Measurements from ENCODE around the gene EML6. TPM values are rescaled to one million over a fixed set of nuclear protein-coding genes. Genes with fewer than 3 reads are reported as not detected.
A peak's percentile ranks its signal among the peaks of the same experiment; 100 is the strongest.

EML6 gene
- total and polyA plus RNA-seq, 2 of the 13 experiments (the other 11 are each of a cell fraction or from before 2014, with no cell fraction given): 17.2 to 32.4 TPM

DNA sequence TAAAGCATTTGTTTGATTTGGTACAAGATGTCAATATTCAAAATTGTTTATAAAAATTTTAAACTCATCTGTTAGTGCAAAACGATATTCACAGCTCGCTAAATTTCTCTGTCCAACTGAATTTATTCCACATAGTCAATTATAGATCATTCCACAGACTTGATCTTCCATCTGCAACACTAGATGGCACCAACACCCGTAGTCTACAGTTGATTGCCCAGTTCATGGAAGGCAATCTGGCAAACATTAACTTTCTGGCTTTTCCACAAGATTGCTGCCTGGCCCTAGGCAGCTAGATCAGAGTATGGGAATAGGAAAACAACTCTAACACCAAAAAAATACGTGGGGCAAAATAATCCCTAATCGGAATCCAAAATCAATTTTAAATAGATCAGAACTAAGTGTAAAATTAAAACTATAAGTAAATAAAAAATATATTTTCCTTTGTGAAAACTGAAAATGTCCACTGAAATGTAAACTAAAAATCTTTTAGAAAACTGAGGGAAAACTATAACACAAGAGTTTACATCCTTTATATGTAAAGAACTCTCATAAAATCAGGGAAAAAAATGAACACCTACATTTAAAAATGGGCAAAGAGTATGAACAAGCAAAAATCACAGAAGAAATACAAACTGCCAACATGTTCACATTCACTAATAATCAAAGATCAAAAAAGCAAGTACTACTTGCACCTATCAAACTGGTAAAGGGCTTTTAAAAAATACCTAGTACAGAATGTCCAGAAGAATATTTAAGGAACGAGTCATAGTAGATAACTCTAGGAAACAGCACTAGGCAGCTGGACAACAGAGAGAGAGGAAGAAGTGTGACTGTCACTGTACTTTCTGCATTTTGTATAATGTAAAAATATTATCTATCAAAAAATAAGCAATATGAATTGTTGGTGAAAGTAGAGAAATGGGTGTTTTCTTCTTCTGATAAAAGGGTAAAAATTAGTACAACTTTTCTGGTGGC is 291.8 kb downstream of the EML6 start (continued):
- TF ChIP-seq ZMYM4 (CRISPR knock-in tag; IDR thresholded peaks at IDR 0.05) (peak; percentile 83), HMG20A (CRISPR knock-in tag; IDR thresholded peaks at IDR 0.05; ENCODE audit: borderline replicate concordance) (peak; percentile 36; the same call in 1 of the 2 replicates), ZNF605 (CRISPR knock-in tag; IDR thresholded peaks at IDR 0.05) (no peak), ZFP41 (CRISPR knock-in tag; IDR thresholded peaks at IDR 0.05; ENCODE audit: borderline replicate concordance) (no peak), RFX5 (IDR thresholded peaks at IDR 0.05; ENCODE audit: low read depth, low read length) (no peak), TEF (CRISPR knock-in tag; IDR thresholded peaks at IDR 0.05) (no peak), KDM5A (IDR thresholded peaks at IDR 0.05; ENCODE audit: borderline replicate concordance, low read length) (peak; percentile 32; the same call in 1 of the 2 replicates), MIXL1 (CRISPR knock-in tag; IDR thresholded peaks at IDR 0.05) (peak; percentile 86), ZNF124 (CRISPR knock-in tag; IDR thresholded peaks at IDR 0.05) (0 out of 2 replicates have a peak, but pooled peaks have one; percentile 38), KLF16 (CRISPR knock-in tag; IDR thresholded peaks at IDR 0.05) (peak in 1 of 2 experiments; percentile 53; a peak in 1 of 4 replicates), PHF5A (CRISPR knock-in tag; IDR thresholded peaks at IDR 0.05; ENCODE audit: low read depth, unreplicated experiment) (peak; percentile 25), THAP11 (CRISPR knock-in tag; IDR thresholded peaks at IDR 0.05) (peak; percentile 38; the same call in 1 of the 2 replicates), GATAD2A (CRISPR knock-in tag; IDR thresholded peaks at IDR 0.05) (peak; percentile 86), RNF2 (conservative IDR thresholded peaks at IDR 0.05; ENCODE audit: low read depth) (no peak), TBX3 (IDR thresholded peaks at IDR 0.05; ENCODE audit: borderline replicate concordance) (no peak), ELF3 (CRISPR knock-in tag; IDR thresholded peaks at IDR 0.05) (peak; percentile 59), ARID5B (CRISPR knock-in tag; IDR thresholded peaks at IDR 0.05) (peak; percentile 73), NFKB2 (CRISPR knock-in tag; IDR thresholded peaks at IDR 0.05; ENCODE audit: borderline replicate concordance) (no peak), KDM4B (CRISPR knock-in tag; IDR thresholded peaks at IDR 0.05) (0 out of 2 replicates have a peak, but pooled peaks have one; percentile 65), NR2F6 (IDR thresholded peaks at IDR 0.05) (no peak), NR2F6 (CRISPR knock-in tag; IDR thresholded peaks at IDR 0.05) (no peak)
- TF ChIP-seq, protein P1, sequence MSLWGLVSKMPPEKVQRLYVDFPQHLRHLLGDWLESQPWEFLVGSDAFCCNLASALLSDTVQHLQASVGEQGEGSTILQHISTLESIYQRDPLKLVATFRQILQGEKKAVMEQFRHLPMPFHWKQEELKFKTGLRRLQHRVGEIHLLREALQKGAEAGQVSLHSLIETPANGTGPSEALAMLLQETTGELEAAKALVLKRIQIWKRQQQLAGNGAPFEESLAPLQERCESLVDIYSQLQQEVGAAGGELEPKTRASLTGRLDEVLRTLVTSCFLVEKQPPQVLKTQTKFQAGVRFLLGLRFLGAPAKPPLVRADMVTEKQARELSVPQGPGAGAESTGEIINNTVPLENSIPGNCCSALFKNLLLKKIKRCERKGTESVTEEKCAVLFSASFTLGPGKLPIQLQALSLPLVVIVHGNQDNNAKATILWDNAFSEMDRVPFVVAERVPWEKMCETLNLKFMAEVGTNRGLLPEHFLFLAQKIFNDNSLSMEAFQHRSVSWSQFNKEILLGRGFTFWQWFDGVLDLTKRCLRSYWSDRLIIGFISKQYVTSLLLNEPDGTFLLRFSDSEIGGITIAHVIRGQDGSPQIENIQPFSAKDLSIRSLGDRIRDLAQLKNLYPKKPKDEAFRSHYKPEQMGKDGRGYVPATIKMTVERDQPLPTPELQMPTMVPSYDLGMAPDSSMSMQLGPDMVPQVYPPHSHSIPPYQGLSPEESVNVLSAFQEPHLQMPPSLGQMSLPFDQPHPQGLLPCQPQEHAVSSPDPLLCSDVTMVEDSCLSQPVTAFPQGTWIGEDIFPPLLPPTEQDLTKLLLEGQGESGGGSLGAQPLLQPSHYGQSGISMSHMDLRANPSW (CRISPR knock-in tag; IDR thresholded peaks at IDR 0.05; ENCODE audit: borderline replicate concordance): 0 out of 2 replicates have a peak, but pooled peaks have one; percentile 51
- TF ChIP-seq, protein P2, sequence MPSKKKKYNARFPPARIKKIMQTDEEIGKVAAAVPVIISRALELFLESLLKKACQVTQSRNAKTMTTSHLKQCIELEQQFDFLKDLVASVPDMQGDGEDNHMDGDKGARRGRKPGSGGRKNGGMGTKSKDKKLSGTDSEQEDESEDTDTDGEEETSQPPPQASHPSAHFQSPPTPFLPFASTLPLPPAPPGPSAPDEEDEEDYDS (CRISPR knock-in tag; IDR thresholded peaks at IDR 0.05): 0 out of 2 replicates have a peak, but pooled peaks have one; percentile 46
